GM19240 (cell line): ENCODE data around the gene NXPH2.
"Not testable (repeated sequence)": the region's sequence is repeated elsewhere in the genome, so short reads cannot be mapped to it uniquely, and the experiment has no call there.

ENCODE experiments used
- DNase-seq: peaks from one replicate; pipeline ENCODE4 v3.0.0; 2011; ENCODE audit warnings: low spot score; ENCODE audit not compliant: insufficient read length

Gene NXPH2

DNA sequence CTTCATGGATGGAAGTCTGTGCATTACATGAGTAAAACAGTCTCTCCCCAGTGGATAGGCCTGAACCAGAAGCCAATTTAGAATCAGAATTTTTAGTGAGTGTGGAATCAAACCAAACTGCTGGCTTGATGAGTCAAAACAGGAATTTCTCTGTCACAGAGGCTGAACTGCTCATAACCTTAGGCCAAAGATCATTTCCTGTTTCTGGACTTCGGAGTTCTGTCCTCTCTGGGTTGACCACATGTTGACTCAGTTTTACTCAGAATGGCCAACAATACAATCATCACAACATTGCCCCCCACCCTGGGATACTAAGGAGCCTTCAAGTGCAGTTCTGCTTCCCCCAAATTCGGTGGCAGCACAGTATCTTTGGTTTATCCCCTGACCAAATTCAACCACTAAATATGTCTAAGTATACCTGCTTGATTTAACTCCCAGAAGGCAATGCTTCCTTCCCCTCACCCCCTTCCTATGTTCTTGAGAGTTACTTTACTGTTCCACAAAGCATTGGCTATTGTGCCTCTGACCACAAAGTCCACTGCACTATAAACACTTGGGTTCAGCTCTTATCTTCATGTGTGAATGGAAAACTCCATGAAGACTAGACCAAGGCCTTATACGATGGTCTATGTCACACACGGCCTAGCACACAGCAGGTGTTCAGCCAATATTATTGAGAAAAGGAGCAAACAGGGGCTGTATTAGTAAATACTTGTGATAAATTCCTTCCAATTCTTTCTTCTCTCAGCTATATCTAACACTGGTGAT lies 67.8 kb downstream of the NXPH2 start:
- DNase-seq: peak; percentile 3

DNA sequence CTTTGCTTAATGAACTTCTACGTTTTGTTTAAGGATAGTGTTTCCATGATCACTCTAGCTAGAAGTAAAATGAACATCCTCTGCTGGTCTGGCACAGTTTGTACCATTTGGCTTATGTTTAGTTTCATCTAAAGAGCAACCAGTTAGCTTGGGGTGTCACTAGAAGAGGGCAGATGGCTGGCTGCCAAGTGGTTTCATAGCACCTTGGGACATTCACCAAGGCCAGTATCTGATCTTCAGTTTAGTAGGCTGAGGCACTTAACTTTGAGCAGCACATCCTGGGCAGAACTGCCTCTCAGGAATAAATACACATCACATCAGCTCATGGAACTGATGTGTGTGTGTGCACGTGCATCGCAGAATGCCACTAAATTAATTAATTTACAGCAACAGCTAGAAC lies 68.4 kb downstream of the NXPH2 start:
- DNase-seq: no peak

DNA sequence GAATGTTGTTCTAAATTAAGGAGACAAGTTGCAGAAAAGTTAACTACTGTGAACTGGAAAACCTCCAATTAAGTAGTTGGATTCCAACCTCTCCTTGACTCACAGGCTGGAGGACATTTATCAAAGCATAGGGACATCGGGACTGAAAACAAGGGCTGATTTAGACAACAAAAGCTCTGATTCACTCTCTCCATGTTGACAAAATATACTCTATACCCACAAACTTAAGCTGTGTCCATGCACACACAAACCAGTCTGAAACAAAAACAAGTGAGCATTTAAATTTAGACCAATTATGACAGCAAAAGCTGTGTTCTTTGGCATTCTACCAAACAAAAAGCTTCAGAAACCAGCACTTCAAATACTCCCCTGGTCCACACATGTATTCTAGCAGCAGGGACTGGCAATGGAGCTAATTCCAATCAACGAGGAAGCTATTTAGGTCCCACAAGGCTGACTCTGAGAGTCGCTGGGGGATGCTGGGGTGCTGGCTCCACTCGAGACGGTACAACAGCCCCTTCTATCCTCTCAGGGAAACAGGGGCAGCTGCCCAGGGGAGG lies 71.4 kb downstream of the NXPH2 start:
- no peak for DNase-seq

DNA sequence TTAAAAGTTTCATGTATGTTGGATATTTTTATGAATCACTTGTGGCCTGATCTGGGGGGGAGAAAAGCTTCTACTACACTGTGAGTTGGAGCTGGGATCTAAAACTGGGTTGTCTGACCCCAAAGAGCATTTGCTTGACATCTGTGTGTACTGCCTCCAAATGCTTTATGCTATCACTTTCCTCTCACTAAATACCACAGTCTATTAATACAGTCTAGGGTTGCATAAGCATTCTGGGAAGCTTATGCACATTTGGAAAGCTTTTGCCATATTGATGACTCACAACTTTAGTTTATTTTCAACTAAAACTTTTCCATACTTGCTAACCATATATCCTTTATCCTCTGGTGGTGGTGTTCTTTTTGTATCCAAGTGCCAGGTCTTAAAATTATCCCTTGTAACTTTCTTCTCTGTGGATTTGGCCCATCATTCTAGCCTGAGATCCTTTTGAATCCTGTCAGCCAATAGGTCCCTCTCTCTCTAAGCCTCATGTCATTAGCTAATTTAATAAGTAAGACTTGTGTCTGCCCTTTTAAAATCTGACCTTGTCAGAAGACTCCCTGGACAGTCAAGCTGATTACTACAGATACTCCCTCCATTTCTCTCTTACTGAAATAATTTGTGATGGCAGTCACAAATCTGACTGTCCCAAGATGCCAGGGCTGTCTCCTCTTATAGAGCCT lies 72.7 kb downstream of the NXPH2 start:
- DNase-seq: no peak

DNA sequence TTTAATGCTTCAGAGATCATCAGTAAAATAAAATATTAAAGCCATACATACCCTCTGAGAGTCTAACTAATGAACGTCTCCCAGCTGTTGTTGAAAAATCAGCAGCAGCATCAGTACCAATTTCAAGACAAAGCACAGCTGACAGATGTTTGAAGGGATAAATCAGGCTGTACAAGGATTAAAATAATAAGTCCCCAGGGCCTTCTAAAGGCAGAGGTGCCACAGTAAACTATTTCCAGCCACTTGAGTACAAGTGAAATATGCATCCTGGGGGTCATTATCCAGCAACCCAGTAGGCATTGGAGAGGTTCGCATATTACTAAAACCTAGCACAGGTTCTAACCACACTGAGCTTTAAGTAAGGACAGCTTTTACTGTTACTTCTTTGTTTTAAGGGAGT lies 76.9 kb downstream of the NXPH2 start:
- no peak for DNase-seq

DNA sequence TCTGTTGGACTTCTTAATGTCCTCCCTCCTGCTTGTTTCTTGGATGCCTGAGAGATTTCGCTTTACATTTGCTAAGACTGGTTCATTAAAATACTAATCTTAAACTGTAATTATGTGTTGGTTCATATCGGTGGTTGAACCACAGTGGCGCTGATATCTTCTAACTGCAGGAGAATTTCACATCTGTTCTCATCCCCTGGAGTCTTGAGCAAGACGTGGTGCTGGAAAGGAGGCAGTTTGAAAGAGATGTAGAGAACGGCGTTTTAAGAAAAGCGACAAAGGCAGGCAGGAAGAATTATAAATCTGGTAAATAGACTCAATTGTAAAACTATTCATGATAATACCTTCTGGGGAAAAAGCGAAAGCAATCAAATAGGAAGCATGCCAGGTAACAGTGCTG lies 79.5 kb downstream of the NXPH2 start:
- no peak for DNase-seq

DNA sequence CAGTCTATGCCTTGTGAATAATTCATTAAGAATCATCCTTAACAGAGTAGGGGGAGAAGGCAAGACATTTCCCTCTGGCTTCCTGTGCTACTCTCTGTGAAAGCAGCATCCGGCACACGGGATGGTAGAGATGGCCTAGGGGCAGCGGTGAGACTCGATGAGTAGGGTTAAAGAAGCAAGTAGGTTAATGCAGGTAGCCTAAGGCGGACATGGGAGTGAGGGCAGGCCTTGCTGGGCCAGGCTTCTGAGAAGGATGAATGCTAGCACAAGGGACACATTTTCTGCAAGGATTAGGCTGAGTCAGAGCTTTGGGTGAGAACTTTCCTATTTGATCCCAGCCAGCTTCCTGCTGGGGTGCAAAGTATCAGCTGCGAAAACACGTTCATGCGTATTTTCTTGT lies 80.8 kb downstream of the NXPH2 start:
- DNase-seq: no peak

DNA sequence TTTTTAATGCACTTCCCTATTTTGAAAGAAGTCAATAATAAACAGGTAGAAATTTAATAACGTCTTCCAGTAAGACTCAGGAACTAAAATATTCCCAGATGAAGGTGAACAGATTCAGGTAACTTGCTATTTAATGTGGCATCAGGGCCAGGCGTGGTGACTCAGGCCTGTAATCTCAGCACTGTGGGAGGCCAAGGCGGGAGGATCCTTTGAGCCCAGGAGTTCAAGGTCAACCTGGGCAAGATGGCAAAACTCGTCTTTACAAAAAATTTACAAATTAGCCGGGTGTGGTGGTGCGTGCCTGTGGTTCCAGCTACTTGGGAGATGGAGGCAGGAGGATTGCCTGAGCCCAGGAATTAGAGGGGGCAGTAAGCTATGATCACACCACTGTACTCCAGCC lies 81.8 kb downstream of the NXPH2 start:
- no peak for DNase-seq

DNA sequence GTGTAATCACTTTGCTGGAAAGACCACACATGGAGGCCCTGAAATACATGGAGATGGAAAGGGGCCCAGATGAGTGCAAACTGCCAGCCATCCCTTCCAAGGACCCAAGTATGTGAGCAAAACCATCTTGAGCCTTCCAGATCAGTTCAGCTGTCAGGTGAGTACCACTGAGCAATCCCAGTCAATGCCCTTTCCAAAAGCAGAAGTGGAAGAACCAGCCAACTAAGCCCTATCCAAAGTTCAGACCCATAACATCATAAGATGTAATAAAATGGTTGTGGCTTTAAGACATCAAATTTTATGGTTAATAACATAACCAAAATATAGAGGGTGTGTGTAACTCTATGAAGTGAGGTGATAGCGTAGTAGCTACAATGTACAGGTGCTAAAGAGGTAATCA lies 88.5 kb downstream of the NXPH2 start:
- no peak for DNase-seq

DNA sequence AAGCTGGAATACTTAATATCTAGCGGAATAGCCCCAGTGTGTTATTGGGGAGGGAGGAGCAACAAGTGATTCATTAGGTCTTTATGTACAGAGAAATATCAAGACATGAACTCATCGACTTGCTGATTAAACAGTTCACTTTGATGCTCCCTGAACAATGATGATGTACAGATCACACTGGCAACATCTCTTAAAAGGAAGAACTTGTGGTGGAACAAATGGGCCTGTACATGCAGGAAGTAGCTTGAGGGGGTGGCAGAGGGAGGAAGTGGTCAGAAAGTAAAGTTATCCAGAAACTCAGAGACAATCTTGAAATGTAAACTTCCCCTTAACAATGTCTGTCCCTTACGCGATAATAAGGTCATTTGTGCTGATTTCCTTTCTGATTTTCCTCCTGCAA lies 90.5 kb downstream of the NXPH2 start:
- DNase-seq: no peak

DNA sequence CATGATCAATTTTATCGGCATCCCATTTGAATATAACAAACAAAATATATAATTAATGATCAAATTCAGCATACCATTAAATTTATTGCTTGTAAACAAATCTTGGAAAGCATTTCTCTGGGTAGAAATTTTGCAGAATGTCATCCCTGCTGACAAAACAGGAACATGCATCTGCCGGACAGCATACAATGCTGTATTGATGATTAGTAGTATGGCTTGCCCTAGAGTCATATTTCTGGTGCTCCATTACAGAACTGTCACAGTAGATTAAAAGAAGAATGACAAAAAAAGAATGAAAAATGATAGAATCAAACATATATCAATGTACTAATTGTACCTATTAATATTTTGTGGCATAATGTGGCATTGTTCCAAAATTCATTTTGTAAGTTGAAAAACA lies 98.0 kb downstream of the NXPH2 start:
- DNase-seq: no peak

DNA sequence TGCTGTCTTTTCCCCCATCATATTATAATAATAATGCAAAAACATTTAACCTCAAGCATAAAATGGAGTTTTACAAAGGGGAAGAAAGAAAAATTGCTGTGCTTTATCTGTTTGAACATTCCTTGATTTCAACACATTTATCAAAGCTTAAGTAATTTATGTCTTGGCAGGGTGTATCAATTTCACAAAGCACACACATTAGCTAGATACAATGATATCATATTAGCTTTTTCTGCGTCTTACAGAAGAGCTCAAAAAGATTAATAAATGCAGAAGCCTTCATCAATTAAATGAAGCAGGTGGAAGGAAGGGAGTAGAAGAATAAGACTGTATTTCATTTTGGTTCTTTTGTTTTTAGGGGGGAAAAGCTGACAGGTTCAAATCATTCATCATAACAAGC lies 103.0 kb downstream of the NXPH2 start:
- DNase-seq: no peak

DNA sequence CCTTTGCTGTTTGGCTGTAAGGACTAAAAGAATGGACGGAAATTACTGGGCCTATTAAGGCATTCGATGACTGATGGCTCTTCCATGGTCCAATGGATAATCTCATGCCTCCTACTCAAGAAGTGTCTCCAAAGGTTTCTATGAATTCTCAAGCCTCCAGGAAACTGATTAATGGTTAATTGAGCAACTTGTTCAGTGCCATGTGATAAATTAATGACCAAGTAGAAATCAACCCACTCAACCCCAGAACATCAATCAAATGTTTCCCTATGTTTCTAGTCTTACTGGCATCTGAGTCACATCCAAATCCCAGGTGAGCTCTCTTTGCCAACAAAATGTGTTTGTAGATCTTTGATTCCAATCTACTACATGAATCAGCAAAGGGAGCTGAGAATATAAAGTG lies 103.6 kb downstream of the NXPH2 start:
- DNase-seq: no peak

DNA sequence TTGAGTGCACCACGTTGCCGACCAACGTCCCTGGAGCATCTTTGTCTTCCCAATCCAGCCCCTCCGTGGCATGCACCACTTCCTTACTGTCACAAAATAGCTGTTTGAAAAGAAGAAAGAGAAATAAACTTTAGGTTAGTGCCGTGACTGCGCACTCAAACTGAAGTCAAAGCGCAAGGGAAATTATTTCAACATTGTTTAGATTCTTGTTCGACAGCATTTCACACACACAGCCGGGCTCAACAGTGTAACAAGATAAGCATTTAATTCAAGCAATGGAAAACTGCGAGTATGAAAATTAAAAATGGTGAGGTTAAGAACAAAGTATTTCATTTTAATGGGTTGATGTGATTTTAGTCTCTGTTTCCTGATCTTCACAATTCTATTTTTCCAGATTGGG lies 108.6 kb downstream of the NXPH2 start:
- no peak for DNase-seq

DNA sequence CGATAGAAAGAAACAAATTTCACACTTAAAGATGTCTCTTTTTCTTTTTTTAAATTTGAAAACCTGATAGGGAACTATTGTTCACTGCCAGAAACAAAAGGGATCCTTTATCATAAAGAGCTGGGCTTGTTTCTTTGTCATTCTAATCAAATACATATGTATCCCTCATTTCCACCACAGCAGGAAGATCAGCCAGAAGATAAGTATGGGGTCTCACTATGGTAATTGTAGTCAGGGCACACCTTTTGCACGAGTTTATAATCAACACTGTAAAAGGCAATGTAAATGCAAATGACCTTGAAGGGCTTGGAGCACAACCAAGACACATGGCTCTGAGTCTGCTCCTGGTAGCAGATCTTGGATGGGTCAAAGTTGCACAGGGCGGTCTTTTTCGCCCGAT lies 109.5 kb downstream of the NXPH2 start:
- DNase-seq: no peak

DNA sequence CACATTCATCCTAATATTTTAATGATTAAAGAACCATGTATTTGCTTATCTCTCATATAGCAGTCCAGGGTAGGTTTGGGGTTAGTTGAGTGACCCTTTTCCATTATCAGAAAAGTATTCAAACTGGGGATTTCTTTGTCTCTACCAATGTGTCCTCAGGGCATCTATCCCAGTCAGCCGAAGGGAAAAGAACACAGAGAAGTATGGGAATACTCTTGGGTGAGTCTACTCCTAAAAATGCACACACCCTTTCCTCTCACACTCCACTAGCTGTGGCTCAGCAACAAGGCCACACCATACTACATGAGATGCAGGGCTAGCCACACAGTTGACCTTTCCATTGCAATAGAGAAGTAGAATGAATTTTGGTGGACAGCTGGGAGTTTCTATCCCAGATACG lies 114.3 kb downstream of the NXPH2 start:
- DNase-seq: no peak

DNA sequence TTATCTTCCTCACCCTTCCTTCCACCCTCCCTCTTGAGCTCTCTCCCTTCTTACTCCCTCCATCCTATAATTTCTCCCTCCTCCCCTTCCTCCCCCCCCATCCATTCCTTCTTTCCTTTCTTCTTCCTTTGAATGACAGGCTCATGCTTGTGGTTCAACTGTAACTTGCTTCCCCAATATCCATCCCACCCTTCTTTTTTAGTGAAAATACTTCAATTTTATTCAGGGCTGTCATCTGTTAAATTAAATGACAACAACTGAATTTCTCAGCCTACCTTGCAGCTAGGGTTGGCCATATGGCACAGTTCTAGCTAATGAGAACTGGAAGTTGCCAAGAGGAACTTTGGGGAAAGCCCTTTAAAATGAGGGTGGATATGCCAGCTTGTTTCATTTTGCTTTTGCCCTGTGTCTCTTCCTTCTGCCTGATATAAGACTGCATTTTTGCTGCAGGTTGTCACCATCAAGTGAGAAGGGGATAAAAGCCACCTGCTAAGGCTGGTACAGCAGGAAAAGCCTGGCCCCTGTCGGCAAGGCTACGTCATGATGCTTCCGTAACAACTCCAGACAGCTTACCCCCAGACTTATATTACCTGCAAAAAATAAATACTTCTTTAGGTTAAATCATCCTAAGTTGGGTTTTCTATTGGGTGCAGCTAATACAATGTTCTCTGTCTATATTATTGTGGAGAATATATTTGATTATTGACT lies 121.8 kb downstream of the NXPH2 start:
- DNase-seq: no peak

DNA sequence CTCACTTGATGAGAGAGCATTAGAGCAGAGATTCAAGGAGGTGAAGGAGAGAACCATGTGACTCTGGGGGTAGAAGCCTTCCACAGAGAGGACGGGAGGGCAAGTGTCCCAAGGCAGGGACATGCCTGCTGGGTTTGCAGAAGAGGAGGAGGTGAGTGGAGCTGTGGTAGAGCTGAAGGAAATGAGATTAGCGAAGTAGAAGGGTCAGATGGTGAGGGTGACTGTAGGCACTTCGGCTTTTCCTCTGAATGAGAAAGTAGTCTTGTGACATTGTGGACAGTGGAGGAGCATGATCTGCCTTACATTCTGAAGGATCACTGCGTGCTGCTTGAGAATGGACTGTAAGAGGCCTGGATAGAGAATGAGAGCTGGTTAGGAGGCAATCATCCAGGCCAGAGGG lies 126.0 kb downstream of the NXPH2 start:
- DNase-seq: no peak

DNA sequence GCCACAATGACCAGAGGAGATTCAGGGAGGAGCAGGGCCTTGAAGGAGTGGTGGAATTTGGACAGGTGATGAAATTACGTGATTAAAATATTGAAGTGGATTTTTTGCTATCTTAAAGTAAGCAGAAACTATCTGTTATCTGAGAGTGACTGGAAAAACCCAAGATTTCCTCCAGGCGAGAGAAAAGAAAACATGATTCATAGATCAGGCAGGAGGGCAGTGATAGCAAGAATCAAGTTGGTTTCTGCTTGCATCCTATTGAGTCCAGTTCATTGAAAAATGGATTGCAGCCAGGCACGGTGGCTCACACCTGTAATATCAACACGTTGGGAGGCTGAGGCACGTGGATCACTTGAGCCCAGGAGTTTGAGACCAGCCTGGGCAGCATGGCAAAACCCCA lies 127.8 kb downstream of the NXPH2 start:
- DNase-seq: no peak

DNA sequence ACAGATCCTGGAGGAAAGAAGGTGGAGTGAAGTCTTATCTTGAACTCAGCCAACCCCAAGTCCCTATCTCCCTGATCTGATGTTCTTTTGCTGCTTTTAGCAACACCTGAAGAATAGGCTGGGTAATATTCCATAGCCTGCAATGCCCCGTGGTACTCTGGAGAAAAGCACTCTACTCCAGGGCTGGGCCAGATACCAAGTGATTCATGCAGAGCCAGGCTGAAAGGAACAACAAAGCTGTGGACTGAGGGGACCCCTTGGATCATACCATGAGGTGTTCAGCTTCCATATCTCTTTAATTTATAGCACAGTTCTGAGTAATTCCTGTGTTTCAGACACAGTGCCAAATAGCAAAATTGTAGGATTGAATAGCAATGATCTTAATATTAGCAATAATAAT lies 130.6 kb downstream of the NXPH2 start:
- DNase-seq: no peak

DNA sequence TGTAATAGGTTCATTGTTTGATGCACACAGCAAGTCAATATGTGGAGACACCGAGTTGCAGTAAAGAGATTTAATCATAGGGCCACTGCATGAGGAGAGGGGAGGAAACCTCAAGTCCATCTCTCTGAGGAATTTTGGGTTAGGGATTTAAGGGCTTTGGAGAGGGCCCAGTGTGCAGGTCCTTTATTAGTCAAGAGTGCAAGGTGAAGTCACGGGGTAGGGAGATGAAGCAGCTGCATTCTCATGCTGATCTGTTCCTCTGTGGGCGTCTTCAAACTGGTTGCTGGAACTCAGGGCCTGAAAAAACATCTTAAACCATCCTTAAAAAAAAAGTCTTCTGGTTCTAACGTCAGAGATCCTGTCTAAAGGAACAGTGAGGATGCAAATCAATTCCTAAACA lies 131.6 kb downstream of the NXPH2 start:
- no peak for DNase-seq

DNA sequence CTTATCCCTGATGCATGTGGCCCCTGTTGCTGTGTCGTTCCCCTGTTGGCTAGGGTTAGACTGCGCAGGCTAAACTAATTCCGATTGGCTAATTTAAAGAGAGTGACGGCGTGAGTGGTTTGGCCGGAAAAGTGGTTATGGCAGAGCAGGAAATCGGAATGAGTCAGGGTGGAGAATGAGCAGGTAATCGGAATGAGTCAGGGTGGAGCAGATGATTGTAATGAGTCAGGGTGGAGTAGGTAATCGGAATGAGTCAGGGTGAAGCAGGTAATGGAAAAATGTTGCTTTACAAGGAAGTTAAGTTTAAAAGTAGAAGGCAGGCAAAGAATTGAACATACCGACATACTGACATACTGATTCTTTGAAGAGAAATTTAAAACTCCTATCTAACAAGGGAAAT lies 135.4 kb downstream of the NXPH2 start:
- not testable (repeated sequence) for DNase-seq
